Measurements from ENCODE around the gene ADAD2.

DNA sequence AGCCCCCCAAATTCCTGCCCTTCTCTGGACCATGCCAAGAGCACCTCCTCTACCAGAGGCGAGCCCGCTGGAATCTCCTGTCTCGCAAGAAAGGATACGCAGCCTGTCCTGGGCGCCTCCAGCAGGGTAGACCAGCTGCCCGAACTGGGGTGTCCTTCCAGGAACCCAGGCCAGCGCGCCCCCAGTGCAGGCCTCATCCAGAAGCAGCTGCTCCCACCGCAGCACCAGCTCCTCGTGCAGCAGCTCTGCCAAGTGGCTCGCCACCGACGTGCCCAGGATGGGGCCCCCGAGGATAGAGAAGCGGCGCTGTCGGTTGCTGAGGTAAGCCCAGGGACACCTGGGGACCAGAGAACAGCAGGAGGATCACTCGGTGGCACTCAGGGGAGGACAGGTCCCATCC is 8.9 kb upstream of the ADAD2 start:
- TF ChIP-seq, protein P1, sequence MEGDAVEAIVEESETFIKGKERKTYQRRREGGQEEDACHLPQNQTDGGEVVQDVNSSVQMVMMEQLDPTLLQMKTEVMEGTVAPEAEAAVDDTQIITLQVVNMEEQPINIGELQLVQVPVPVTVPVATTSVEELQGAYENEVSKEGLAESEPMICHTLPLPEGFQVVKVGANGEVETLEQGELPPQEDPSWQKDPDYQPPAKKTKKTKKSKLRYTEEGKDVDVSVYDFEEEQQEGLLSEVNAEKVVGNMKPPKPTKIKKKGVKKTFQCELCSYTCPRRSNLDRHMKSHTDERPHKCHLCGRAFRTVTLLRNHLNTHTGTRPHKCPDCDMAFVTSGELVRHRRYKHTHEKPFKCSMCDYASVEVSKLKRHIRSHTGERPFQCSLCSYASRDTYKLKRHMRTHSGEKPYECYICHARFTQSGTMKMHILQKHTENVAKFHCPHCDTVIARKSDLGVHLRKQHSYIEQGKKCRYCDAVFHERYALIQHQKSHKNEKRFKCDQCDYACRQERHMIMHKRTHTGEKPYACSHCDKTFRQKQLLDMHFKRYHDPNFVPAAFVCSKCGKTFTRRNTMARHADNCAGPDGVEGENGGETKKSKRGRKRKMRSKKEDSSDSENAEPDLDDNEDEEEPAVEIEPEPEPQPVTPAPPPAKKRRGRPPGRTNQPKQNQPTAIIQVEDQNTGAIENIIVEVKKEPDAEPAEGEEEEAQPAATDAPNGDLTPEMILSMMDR (IDR thresholded peaks at IDR 0.05; ENCODE audit: borderline replicate concordance, extremely low read depth, low read length, poor library complexity, severe bottlenecking): no peak
- TF ChIP-seq EZH2 (IDR thresholded peaks at IDR 0.05; ENCODE audit: borderline replicate concordance, low read depth, low read length, severe bottlenecking): no peak

Measured in DND-41 (cell line).